CD1c-positive myeloid dendritic cell (primary cell): ENCODE results near the gene TPRG1.

Experiments
- DNase-seq: peaks from one replicate; pipeline ENCODE4 v3.0.0-alpha.2; 2016; ENCODE audit errors: extremely low spot score

Gene TPRG1

DNA sequence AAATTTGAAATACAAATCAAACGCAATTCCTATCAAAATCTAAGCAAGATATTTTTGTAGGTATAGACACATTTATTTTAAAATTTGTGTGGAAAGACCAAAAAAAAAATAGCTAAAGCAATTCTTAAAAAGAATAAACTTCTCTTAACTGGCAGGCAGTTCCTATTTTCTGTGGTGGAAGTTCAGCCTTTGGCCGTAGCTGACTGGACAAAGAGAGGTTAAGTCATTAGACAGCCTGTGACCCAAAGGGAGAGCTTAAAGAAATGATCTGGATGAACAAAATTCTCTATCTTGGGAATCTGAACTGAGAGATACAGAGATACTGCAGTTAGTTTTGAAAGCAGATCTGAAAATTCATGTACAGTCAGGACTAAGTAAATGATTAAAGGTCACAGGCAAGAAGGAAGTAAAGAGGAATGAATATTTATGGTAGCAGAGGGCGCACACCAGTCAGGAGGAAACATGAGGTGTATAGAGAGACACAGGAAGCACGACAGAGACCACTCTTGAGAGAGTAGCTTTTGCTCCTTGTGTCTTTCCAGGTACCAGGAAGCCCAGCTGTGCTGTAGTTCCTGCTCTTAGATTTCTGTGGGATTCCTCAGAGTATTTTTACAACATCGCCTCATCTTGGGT lies 57.5 kb downstream of the TPRG1 start:
- DNase-seq = peak; percentile 27

DNA sequence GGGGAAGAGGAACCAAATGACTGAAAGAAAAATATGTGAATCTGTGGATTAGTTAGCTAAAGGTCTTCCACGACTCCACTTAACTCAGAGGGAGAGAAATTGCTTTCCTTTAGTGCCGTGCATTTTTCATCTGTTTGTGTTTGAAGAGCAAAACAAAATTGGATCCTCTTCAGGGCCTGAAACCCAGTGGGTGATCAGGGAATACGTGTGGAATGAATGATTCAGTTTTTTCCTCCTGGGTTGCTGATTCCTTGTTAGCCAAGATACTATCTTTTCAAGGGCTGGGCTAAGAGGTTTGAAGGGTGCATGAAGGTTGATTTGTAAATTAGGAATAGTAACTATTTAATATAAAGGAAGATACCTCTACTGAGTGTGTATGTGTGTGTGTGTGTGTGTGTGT lies 61.0 kb downstream of the TPRG1 start:
- DNase-seq = no peak

DNA sequence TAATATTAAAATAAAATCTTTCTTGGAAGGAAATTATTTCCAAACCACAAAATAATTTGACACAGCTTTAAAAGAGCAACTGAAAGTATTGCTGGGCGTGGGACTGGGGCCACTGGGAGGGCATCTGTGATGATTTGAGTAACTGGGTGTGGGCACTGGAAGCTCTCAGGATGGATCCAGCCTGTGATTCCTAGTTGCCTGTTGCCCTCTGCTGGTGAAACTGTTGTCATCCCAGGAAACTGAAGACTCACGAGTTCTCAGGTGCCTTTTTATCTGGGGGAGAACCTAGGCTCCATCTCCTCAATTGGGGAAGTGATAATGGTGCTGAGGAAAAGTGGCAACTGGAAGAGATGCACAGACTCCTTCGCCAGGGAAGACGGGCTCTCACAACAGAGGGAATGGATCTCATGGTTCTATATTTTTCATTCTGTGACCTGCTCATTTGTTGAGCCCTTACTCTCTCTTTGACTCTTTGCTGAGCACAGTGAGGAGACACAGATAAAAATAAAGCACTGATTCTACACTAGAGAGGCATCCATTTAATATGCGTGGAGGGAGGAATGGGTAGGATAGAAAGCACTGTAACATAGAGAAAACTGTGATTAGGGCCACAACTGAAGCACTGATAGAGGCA lies 61.6 kb downstream of the TPRG1 start:
- DNase-seq = peak; percentile 52

DNA sequence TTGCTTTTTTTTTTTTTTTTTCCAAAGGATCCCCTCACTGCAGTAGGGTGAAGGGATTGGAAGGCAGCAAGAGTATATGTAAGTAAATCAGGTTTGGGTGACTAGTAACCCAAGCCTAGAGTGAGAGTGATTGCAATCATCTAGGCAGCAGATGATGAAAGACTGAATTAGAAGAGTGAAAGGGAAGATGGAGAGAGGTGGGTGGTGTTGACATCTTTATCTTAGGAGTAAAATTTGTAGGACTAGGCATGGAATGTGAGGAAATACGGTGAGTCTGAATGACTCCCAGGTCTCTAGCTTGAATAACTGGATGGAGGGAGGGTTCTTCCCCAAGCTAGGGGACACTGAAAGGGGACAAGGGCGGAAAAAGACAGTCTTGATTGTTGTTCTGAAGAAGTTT lies 63.4 kb downstream of the TPRG1 start:
- no peak for DNase-seq

DNA sequence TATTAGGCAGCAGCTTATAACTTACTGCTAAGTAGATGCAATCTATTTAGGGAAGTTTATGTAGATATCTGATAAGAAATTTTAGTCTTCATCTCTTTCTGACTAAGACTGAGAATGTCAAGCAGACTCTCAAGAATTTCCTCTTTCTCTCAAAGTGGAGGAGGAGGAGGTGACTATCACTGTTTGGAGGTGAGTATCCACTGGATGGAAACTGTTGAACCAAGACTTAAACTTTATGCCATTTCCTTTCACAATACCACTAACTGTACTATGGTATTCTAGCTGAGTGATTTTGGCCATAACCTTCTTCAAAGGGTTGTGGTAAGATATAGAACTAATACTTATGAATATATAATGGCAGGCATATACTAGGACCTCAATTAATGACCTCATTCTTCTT lies 64.6 kb downstream of the TPRG1 start:
- peak; percentile 55 for DNase-seq

DNA sequence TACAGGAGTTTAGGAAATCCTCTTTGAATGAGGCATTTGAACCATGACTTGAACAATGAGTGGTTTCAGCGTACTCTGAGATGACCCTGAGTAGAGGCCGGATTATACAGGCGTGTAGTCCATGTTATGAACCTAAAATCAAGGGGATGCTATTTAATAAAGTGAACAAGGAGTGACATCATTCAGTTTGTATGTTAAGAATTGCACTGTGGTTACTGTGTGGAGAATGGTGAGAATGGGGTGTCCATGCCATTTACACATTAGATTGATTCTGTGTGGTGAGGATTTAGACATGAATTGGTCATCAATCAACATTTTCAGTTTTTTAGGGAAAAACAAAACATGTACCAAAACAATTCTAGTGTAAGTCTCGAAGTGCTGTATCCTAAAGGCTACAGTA lies 65.8 kb downstream of the TPRG1 start:
- no peak for DNase-seq

DNA sequence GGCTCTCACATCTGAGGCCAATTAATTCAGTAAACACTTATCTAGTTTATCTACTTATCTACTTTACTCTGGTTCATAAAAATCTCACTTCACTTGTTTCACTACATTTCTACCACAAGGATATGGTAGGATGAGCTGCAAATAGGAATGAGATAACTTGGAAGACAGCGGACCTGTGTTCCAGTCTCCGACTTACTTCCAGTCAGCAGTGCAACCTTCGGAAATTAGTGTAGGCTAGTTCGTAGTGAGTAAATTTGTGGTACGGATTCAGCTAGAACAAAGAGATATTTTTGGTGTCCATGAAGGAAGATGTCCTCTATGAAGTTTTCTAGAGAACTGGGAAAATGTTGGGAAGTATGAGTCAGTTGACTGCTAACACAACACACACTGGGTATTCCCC lies 66.3 kb downstream of the TPRG1 start:
- DNase-seq = no peak

DNA sequence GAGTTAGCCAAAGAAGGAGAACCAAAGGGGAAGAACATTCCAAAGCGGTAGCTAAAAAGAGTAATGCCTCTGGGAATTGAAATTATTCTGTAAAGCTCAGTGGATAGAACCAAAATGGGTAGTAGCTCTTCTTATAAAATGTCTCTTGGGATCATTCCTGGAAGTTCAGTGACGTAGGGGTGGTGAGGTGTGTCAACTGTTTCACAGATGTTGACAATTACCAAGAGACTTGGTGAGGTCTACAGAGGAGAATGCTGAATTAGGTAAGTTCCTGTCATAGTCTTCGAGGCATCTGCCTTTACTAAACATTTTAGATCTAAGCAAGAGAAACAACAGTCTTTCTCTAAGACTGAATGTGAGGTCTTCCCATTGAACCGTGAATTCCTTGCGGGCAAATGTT lies 67.8 kb downstream of the TPRG1 start:
- no peak for DNase-seq

DNA sequence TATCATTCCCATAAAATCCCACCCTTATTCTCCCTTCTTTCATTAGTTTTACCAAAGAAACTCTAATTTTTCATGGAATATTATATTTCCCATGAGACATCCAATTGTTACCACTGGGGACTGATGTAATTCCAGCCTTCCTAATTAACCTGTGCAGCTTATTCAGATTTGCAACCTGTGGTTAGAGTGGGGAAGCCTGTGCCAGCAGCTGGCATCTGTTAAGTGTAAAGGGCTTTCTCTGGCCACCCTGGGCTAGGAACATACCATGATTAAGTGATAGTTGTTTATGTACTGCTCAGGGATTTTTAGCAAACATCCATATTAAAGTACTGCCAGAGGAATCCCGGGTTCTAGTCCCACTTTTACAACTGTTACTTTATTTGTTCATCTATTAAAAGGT lies 78.2 kb downstream of the TPRG1 start:
- DNase-seq = no peak

DNA sequence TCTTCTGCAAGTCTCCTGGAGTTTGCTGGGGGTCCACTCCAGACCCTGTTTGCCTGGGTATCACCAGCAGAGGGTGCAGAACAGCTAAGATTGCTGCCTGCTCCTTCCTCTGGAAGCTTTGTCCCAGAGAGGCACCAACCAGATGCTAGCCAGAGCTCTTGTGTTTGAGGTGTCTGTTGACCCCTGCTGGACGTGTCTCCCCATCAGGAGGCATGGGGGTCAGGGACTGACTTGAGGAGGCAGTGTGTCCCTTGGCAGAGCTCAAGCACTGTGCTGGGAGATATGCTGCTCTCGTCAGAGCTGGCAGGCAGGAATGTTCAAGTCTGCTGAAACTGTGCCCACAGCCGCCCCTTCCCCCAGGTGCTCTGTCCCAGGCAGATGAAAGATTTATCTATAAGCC lies 86.5 kb downstream of the TPRG1 start:
- DNase-seq = no peak

DNA sequence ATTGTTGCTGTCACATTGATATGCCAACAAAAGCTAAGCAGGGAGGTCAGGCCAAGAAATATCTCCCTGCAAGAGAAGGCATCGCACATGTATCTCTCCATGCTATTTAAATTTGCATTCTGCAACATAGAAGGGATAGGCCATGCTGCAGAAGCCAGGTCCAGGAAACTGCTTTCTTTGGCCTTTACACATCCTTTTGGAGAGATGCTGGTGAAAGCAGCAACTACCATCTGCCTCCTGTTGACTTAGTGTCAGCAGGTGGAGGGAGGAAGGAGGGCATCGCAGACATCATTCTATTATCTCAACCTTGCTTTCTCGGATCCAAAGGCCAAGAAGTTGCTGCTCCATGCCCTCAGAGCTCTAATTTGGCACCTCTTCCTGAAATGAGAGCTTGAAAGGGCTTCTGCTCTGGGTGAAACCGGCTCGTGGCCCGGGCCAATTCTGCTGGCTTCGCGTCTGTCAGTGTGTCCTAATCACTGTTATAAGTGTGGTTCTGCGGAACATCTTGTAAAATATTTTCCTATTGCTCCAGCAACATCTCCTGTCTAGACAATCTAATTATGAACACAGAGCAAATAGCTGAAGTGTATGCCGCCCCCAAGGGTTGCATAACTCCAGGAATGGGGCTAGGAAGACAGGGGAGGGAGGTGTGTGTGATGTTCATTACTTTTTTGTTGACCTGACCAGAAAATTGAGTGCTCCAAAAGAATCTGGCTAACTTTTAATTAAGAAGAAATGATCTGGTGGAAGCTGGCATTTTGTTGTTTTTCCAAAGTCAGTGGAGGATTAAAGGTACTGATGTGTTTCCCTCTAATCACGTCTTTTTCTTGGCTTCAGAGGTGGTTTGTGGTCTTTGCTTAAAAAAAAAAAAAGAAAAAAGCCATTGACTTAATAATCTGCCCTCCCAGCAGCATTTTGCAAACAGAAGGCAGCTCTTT lies 89.1 kb downstream of the TPRG1 start:
- no peak for DNase-seq

DNA sequence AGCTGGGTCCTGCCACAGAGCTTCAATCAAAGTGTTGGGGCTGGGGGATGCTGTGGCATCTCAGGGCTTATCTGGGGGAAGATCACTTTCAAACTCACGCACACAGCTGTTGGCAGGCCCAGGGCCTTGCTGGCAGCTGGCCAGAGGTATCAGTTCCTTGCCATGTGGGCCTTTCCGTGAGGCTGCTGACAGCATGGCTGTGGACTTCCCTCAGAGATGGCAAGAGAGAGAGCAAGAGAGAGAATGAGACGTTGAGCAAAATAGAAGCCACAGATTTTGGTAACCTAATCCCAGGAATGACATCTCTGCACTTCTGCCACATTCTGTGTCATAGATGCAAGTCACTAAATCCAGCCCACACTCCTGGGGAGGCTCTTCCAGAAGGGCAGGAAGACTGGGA lies 91.0 kb downstream of the TPRG1 start:
- DNase-seq = peak; percentile 72

DNA sequence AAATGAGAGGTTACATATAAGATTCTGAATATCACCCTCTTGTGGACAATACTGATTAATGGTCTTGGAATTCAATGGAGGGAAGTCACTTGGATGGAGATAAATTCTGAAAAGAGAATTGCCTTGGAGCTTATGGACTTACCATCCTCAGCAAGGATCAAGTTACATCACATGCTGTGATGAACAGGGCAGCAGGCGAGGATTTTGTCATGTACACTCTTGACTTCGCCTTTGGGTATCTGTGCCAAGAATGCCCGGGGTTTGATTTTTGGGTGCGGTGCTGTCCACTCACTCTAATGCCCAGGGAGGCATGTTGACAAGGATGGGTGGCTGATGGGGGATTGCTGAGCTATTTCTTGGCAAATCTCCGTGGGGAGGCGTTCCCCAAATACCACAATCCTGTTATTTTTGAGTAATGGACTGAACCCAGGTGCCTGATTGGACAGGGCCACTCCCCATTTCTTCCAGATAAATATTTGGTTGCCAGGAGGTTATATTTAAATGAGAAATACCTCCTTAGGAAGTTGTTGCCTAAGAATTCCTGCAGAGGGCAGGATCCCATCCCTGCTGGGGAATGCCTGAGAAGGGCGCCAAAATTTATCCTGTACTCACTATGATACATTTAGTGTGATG lies 96.3 kb downstream of the TPRG1 start:
- DNase-seq = no peak

DNA sequence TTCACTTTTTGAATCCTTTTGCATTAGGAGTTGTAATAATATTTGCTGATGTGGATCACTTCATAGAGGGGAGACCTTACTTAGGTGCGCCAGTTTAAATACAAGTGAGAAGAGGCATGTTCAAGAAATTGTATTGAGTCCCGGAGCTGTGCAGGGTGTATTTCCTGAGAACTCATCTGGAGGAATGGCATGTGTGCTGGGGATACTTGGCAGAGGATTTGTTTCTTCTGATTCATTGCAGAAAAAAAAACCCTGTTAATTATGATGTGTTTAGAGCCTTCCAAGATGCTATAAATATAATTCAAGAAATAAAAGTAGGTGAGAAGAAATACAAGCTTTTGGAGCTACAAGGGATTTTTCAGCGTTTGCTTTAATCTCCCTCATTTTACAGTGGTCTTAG lies 97.6 kb downstream of the TPRG1 start:
- DNase-seq = no peak

DNA sequence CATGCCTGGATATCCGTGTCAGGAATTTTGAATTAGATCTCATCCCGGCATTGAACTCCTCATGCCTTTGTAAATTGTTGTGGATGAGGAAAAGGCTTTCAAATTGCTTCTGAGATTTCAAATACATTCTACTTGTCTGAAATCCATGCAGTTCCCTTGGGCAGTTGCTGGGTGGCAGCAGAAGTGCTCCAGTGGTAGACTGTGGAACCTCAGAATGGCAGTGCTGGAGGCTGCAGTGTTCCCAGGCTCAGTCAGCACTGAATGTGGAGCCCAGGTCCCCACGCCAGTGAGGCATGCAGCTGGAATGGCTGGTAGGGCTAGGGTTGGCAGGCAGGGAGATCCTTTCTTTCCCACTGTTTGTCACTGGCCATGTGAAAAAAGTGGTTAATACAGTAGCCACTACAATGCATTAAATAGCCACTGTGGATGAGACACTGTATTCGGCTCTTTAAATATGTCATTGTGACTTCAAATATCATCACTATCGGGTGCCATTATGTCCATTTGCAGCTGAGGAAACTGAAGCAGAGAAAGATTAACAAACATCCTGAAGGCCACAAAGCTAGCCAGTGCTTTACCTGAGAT lies 98.6 kb downstream of the TPRG1 start:
- DNase-seq = no peak

DNA sequence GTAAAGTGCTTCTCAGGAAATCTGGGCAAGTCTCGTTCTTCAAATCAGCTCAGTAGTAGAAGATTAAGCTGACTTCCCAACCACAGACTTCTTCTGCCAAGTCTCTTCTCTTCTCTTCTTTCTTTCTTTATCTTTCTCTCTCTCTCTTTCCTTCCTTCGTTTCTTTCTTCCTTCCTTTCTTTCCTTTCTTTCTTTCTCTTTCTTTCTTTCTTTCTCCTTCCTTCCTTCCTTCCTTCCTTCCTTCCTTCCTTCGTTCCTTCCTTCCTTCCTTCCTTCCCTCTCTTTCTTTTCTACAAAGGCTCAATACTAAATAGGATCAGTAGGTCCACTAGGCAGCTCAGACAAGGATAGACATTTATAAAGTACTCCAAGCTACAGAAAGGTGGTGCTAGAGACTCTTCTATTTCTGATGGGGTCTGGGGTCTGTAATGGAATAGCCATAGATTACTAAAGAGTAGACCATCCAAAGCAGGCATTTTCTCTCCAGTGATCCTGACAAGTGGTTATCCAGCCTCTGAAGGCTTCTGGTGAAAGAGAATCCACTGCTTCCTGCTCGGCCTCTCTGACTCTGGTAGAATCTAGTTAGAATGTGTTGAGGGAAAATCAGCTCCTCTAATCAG lies 100.8 kb downstream of the TPRG1 start:
- no peak for DNase-seq

DNA sequence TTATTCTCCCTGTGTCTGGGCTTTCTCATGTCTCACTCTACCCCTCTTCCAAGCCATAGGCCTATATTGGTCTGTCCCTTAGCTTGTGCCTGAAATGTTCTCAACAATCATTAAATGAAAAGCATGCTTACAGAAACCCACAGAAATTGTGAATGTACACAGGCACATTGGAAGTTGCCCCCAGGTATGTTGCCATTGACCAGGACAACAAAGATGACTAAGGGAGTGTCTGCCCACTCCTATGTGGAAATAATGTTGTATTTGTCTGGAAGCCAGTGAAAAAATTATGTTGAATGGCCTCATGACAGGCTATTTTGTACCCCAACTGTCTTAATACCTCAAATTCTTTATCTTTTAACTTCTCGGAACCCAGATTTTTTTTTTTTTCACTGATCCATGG lies 102.0 kb downstream of the TPRG1 start:
- no peak for DNase-seq

DNA sequence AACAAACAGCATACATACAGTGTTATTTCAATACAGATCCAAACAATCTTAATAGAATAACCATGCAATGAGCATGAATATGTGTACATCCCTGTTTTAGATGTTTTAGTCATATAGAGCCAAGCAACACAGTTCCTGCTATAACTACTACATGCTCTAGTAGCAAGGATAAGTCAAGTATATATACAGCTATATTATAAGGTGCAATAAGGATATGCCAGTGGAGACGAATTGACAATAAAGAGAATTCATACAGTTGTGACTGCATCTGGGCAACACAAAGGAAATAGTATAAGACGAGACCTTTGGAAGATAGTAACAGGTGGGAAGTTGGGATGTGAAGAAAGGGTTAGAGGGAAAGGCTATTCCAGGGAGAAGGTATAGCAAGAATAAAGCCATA lies 103.4 kb downstream of the TPRG1 start:
- DNase-seq = no peak

DNA sequence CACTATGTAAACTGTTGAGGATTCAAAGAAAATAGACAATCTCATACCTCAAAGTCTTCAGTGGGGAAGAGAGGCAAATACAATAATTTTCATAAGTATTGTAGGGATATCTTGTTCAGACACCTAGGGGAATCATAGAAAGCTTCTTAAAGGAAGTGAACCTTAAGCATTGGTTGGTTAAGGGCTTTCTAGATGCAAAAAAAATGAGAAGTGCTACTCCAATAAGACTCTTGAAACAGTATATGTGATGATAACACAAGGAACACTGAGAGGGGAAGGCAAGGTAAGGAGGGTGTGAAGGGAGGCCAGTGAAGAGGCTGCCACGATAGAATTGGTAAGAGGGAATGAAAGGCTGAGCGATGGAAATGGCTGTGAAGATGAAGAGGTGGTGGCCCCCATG lies 104.1 kb downstream of the TPRG1 start:
- peak; percentile 17 for DNase-seq

DNA sequence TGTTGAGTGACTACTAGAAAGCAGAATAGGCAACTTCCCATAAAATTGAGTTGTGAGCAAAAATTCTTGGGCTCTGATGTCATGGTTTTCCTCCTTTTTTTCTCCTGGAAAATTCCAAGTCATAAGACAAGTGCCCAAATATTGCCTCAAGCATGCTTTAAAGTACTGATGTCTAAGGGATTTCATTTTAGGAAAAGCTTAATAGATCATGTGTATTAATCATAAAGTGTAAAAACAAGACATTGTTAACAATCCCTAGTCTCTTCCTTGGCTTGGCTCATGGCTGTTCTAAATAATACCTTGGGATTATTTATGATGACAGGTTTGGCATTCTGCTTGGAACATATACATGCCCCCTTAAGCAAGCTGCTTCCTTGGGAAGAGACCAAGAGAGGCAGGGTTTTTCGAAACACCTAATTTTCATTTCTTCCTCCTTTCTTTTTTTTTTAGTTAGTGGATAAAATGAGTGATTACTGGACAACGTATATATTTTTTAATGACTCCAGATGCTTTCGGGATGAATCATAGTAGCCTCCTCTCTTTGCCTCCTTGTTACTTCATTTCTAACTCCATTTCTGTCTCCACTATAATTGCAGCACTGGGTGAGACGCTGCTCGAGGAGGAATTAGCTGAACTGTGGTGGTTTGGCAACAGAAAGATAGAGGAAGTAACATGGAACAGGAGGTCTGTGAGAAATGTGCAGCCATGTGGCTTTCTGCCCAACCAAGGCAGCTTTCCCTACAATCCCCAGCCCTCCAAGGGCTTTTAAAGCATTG lies 104.9 kb downstream of the TPRG1 start:
- DNase-seq = peak; percentile 62

DNA sequence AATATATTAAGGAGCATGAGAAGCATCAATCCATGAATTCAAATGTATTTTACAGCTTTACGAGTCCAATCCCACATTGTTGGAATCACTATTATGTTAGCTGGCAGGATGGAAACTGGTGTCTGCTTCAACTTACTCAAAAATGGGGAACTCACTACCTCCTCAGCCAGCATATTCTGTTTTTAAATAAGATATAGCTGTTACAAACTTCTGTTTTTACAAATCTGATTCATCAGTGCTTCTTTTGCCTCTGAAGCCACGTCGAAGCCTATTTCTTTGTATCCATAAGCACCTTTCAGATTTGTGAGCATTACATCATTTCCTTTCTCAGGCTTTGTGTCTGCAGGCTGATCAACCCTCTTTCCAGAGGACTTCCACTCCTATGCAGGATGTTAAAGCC lies 105.9 kb downstream of the TPRG1 start:
- DNase-seq = peak; percentile 52
